NCI-H446 (cell line): ENCODE measurements around the gene SETD5.

Experiments
- DNase-seq, 2 experiments: peaks; one replicate each; lab custom pipeline; 2025; lab: John Stamatoyannopoulos, UW

Gene SETD5

DNA sequence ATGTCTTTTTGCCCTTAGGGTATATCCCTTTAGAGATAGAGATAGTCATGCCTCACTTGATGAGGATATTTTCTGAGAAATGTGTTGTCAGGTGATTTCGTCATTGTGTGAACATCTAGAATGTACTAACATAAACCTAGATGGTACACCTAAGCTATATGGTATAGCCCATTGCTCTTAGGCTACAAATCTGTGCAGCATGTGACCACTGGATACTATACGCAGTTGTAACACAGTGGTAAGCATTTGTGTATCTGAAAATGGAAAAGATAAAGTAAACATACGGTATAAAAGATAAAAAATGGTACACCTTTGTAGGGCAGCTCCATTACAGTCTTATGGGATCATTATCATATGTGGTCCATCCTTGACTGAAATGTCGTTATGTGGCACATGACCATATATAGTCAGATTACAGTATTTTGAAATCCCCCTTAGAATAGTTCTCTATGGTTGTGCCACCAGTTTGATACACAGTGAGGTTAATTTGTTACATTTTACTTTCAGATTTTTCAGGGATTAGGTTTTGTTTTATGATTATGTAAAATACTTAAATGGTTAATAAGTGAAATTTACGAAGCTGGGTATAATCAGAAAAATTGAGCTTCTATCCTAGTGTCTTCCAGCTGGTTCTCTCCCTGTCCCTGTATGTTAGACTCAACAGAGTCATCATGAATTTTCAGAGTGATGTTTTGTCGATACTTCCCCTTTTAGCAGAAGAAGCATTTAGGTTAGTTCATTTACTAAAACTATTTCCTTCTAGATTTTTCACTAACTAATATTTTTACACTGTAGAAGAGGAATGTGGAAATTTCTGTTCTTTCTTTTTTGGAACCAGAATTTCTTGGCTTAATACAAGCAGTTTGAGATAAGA is 12.8 kb downstream of the SETD5 start:
- DNase-seq: no peak

DNA sequence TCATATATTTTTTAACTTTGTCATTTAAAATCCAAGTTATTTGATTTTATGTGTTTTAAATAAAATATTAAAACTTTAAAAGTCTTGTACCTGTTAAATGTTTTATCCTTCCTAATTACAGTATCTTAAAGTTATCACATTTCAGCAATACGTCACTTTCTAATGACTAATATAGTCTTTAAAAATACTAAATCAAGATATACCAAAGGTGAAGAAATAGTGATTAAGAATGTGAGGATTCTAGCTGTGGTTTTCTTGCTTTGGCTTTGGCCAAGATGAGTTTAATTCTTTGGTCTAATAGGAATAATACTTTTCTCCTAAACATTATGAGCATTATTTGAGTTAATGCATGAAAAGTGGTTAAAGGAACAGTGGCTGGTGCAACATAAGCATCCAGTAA is 13.9 kb downstream of the SETD5 start:
- DNase-seq: no peak

DNA sequence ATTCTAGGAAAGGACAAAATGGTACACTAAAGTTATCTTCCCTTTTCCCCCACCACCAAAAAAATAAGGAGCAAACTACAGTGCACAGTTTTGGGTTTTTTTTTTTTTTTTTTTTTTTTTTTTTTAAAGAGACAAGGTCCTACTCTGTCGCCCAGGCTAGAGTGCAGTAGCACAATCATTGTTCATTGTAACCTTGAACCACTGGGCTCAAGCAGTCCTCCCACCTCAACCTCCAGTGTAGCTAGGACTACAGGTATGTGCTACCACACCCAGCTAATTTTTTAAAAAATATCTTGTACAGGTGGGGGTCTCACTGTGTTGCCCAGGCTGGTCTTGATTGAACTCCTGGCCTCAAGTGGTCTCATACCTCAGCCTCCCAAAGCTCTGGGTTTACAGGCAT is 14.9 kb downstream of the SETD5 start:
- DNase-seq: no peak

DNA sequence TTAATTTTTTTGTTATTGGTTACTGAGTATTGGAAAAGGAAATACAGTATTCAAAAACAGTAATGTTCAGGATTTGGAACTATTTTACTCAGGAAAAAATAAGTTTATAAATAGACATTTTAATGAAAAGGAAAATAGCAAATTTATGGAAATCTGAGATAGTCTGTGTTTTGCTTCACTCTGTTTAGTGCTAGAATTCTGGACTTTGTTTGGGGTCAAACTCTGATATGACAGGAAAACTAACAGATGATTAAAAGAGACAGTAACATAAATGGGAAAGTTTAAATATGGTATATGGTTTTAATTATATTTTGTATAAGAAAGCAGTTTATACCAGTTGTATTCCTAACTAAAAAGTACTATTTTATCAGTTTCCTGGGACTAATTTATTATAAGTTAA is 17.4 kb downstream of the SETD5 start:
- DNase-seq: no peak

DNA sequence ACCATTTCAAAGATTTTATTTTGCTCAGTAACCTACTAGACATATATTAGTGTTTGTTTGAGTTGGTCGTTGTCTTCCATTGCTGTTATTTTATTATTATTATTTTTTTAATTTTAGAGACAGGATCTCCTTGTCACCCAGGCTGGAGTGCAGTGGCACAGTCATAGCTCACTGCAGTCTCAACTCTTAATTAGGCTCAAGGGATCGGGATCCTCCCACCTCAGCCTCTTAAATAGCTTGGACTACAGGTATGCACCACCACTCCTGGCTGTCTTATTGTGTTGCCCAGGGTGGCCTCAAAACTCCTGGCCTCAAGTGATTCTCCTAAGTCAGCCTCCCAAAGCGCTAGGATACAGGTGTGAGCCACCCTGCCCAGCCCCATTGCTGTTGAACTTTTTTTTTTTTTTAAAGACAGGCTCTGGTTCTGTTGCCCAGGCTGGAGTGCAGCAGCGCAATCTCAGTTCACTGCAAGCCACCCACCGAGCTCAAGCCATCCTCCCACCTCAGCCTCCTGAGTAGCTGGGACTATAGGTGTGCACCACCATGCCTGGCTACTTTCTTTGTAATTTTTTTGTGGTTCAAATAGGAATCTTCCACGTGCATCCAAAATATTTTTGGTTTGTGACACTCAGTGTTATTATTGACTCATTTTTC is 18.2 kb downstream of the SETD5 start:
- no peak for DNase-seq

DNA sequence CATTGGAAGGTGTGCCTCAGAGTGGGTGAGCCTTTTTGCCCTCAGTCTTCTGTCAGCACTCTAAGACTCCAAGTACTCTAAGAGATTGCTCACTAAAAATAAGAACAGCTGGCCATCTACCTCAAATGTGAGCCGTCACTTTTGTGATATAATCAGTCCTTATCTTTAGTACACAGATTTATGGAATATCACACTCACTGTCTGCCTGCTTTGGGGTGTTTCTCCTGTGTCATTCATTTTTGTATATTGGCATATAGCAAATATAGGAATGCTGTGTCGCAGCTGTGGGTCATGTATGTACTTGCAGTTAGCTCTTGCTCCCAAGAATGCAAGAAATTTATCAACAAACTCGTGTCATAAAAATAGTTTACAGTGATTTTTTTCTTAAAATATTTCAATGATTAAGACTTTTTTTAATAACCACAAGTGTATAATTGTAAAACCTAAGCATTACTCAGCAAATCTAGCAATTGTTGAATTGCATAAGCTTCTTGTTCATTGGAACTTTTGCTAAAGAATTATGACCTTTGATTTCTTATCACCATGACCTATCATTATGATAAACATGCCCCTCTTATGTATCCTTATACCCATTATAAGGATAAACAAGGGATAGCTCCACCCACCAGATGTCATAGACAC is 18.8 kb downstream of the SETD5 start:
- DNase-seq: no peak

DNA sequence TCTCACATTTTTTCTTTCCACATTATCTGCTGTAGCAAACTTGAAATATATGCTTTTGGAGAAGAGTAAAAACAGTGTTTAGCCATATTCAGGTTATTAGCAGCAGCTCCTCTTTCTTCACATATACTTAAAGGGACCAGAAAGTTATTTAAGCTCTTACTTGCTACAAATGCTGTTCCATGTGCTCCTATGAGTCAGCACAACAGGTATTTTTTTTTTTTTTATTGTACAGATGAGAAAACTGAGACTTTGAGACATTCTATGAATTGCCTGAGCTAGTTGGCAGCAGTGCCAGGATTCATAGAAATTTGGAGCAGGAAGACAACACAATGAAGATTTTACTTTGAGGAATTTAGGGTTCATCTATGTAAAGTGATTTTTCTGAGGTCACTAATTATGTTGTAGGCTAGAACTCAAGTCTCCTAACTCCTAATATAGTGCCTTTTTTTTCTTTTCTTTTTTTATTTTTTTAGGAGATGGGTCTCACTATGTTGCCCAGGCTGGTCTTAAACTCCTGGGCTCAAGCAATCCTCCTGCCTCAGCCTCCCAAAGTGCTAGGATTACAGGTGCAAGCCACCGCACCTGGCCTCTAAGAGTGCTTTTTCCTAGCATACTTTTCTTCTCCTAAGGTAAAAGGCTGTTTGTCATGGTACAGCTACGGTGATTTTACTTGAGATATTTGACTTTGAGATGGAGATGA is 23.6 kb downstream of the SETD5 start:
- no peak for DNase-seq

DNA sequence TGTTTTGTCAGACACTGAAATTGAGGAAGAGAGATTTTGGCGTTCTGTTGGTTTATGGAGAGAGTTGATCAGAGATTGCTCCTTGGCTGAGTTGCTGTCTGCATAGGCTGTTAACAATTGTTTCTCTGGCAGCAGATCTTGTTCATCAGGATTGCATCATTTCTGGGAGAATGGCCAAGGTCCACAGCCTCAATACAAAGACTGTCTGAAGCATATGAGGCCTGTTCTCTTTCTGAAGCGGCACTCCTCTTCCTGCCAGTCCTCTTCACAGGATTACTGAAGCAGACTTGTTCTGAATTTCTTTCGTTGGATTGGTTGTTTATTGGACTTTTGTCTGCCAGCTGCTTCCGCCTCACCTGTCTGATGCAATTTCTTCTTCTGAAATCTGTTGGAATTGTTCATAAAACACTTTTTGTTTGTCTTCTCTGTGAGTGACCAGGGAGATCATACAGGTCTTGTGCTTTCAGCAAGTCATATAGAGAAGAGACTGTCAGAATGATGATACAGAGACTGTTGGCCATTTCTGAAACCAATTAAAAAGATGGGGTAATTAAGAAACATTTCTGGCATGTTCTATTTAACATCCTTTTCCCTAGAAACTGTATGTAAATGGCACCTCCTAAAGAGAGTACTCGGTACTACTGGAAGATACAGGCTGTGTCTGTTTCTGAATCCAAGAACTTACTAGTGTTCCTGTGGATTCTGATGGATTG is 25.5 kb downstream of the SETD5 start:
- DNase-seq: peak; percentile 71 to 89

DNA sequence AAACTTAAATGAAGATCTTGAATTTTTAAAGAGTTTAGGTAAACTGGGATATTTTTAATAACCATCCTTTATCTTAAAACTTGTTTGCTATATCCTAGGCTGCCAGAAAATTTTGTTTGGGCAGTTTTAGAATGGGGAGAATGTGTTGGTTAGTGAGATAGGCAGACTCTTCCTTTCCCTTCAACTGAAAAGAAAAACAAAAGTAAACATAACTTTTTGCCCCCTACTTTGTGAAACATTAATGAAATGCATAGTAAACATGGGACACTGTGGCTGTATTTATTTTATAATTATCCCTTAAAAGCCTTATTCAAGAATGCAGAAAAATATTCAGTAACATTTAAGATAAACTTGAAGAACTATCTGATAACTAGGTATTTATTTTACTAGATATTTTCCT is 31.0 kb downstream of the SETD5 start:
- no peak for DNase-seq

DNA sequence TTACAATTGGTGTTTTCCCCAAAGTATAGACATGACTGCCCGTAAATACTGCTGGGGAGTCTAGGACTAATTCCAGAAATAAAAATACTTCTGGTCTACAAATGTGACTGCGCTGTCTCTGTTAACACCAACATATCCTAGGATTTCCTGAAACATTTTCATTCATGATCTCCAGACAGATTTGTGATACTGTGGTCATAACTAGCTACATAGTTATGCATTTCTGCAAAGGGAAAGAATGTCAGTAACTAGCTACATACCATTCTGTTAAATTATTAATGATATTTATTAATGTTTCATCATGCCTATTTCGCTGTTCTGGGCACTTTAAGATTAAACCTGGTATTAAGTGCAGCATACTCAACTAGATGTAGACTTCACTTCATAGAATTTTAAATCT is 33.3 kb downstream of the SETD5 start:
- DNase-seq: no peak

DNA sequence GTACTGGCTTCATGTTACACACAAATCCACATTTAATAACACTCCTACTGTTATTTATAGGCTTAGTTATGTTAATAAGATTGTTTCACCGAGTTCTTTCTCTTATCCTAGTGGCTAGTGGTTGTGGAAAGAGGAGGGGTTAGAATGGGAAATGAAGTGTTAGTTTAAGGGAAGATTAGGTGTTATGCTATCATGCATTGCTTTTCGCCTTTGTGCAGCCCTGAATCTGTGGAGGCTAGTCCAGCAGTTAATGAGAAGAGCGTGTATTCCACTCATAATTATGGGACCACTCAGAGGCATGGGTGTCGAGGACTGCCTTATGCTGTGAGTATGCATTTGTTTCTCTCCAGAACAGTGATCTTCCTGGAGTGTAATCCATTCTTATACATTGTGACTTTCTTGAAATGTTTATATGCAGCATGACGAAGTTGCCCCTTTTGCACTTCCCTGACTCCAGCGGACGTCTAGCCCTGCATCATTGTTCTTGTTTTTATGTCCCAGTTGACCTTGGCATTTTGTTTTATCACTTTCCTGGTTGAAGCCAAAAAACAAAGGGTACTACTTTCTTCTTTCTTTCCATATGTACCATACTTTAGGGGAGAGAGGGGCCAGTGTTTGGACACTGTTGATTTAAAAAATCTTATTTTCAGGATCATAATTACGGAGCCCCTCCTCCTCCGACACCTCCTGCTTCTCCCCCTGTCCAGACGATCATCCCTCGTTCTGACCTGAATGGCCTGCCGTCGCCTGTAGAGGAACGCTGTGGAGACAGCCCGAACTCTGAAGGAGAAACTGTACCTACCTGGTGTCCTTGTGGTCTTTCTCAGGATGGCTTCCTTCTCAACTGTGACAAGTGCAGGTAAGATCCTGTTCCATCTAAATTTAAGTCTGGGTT is 36.5 kb downstream of the SETD5 start:
- DNase-seq: no peak

DNA sequence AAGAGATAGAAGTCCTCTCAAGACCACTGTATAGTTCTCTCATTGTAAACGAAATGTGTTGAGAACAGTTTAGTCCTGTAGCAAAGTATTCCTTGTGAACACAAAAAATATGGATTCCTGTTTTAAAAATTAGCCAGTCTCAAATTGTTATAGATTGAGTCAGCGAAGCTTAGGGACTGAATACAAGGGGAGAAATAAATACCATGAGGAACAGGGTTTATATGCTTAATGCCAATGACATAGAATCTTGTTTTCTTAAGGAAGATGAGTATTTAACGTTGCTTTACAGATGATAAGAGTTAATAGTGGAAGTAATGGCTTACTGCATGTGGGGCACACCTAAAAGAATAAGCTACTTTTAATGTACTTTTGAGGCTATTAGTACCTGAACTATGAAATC is 37.9 kb downstream of the SETD5 start:
- DNase-seq: no peak

DNA sequence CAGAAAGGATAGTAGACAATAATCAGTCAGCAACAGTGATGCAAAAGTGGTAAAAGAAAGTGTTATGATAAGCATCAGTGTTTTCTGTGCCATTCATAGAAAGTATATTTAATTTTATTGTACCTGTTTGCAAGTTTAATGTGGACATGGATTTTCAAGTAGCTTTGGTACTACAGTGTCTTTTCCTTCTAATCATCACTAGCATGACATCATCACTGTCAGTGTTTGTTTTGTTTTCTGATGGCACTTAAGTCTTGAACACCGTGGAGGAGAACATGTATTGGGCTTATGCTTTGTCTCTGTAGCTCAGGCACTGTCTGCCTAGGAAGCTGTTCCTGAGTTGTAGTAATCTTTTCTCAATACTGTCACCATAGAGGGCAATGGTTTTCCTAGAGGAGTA is 41.9 kb downstream of the SETD5 start:
- no peak for DNase-seq

DNA sequence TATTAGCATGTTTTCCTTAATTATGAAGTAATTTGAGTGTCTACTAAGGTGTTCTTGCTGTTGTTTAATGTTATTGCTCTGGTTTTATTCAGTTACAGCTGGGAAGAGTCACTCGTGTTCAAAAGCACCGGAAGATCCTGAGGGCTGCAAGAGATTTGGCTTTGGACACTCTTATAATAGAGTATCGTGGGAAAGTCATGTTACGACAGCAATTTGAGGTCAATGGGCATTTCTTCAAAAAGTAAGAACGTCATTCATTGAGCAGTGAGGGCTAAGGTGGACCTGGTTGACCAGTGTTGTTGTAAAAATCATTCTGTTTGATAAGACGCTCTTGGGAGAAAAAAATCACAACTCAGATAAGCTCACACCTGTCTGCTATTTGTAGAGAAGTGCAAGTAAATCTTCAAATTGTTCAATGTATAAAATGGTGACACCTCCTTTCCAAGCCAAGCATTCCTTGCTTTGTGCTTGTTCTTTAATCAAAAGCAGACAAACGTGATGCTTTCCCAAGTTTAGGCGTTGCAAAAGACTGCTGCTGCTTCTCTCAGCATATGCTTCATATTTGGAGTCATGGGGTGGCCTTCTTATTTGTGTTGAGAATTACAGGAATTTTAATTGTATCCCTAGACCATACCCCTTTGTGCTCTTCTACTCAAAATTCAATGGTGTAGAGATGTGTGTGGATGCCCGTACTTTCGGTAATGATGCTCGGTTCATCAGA is 44.2 kb downstream of the SETD5 start:
- no peak for DNase-seq

DNA sequence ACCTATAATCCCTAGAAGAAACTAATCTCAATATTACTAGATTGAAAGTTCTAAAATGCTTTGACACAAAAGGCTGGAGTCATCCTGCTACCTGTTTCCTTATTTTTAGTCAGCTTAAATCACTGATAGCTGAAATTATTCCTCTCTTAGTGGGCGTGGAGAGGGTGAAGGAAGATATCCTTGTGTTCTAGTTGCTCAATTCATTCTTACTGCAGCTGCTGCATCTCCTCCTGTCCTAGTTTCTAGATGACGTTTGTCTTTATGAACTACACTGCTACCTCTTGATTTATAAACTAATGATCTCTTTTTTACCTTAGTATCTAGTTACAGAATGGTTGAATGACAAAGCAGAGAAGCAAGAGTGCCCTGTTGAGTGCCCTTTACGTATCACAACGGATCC is 50.7 kb downstream of the SETD5 start:
- DNase-seq: no peak

DNA sequence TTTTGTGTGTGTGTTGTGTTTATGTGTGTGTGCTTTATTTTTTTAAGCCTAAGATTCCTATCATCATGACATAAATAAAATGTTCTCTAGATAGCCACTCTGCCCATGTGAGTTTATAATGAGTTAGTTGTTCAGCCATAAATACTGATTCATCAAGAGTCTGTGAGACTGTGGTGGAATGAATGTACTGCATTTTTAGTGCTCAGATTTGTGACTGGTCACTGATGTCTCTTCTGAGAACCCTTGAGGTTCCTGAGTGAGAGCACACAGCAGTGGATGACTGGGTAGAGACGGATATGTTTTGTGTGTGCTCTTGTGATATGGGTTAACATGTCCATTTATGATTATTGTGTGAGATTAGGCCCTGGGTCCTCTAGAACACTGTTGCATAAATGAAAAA is 51.2 kb downstream of the SETD5 start:
- DNase-seq: no peak

DNA sequence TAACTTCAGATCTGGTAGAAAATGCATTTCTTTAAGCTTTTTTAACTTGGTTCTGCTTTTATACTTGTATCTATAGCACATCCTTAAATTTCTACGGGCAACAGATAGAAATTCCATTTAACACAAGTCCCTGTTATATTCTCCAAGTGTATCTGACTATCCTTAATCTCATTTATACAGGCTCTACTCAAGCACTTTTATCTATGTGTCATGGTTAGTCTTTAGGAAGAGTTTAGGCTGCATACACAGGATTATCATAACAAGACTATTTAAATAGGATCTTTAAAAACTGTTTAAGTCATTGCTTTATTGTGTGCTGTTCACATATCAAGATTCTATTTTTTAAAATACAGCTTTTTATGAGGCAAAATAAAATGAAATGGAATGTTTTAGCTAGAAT is 52.7 kb downstream of the SETD5 start:
- DNase-seq: no peak

DNA sequence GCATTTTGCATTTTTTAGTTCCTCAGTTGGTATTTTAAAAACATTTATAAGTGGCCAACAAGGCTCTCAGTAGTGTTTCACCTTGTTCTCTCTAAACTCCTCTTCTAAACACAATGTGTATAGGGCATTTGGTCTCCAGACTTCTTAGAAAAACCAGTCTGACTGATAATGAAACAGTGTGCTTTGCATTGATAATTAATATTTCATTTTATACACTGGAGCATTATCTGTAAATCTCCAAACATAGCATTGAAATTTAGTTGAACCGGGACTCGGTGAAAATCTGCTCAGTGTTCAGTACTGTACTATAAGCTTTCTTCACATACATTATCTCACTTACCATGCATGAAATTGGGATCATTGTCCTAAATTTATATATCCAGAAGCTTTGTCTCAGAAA is 53.6 kb downstream of the SETD5 start:
- no peak for DNase-seq

DNA sequence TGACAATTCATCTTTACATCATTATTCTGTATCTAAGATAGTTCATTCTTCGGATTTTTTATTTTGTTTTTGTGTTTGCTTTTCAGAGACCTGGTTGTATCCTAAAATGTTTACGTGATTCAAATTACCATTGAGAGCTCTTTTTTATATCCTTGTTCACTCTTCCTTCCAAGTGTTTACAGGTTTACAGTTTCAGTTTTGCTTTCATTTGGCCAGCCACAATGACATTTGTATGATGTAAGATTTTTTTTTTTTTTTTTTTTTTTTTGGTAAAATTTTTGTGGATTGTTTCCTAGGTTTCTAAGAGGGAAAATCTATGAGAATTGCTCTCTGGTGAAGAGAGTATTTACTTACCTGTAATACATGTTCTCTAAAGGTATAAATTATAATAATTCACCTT is 55.0 kb downstream of the SETD5 start:
- no peak for DNase-seq

DNA sequence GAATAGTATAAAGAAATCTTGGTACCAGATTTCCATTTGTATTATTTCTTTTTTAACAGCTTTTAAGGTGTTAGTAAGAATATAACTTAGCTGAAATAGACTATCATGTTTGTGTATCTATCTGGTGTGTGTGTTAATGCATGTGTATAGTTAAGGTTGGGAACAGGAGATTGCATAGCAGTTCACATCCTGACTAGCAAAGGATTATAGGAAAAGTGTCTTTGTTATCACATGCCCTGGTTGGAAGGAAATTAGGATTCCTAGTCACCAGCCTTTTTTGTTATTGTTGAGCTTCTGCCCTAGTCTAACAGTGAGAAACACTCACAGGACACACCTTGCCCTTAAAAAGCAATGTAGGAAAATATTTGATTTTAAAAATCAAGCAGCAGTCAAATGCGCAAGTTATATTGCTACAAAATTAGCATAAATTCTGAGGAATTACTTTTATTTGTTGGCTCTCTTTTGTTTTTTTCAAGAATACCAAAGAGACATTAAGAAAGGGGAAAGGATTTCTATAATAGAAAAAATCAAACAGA is 58.2 kb downstream of the SETD5 start:
- DNase-seq: no peak
